SIG-M5 treated with dmso at 0.1 percent for 504 hours (cell line): ENCODE data around the gene SLC16A4.
"Not testable (repeated sequence)": the region's sequence is repeated elsewhere in the genome, so short reads cannot be mapped to it uniquely, and the experiment has no call there.

Experiments used
- DNase-seq: peaks from one replicate; lab custom pipeline; 2025; ENCODE audit not compliant: unreplicated experiment; lab: John Stamatoyannopoulos, UW

Gene SLC16A4

DNA sequence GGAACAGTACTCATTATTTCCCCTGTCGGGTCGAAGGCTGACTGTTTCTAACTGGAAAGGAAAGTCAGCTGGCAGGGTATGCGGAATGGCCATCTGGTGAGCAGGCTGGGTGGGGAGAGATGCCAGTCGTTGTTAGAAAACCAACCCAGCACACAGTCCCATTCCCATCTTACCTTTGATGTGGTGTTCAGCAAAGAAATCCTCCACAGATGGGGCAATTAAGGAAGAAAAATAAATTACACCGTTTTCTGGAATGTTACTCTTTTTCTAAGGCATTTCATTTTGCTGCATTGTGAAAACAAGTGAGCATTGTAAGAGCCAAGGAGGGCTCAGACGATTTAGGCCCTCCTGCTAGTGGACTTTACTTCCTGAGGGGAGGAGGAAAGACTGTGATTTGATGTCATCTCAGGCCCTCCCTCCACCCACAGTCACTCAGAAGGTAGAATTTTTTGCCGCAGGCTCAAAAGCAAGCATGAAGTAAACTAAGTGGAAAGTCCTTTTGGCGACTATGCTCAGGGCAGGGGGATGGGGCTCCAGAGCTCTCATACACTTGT lies at the start of gene SLC16A4:
TSS of gene SLC16A4 (minus strand) at position 335 of the 554 bp plus-strand sequence. CDS start 1,703 bp downstream, outside the sequence.
- no peak for DNase-seq

DNA sequence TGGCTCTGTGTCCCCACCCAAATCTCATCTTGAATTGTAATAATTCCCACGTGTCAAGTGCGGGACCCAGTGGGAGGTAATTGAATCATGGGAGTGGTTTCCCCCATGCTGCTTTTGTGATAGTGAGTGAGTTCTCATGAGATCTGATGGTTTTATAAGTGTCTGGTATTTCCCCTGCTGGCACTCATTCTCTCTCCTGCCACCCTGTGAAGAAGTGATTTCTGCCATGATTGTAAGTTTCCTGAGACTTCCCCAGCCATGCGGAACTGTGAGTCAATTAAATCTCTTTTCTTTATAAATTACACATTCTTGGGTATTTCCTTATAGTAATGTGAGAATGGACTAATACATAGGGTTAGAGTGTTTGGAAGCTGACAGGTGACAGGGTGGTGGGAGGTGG lies 49.0 kb upstream of the SLC16A4 start:
- not testable (repeated sequence) for DNase-seq

DNA sequence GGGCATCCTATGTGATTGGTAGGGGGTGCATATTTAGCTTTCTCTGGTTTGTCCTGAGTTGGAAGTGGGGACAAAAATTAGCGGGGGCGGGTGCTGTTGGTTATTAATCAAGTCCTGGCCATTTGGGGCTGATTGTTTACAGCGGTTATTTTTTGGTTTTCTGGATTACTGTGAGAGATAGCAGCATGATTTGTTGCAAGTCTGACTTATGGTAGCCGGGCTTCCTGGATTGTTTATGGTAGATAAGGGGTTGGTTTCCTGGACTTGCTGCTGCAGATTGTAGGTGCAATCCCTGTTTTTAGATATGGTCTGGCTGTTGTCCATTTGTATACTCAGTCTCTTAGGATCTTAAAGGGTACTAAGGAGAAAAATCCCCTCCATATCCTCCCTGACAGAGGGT lies 48.1 kb upstream of the SLC16A4 start:
- no peak for DNase-seq

DNA sequence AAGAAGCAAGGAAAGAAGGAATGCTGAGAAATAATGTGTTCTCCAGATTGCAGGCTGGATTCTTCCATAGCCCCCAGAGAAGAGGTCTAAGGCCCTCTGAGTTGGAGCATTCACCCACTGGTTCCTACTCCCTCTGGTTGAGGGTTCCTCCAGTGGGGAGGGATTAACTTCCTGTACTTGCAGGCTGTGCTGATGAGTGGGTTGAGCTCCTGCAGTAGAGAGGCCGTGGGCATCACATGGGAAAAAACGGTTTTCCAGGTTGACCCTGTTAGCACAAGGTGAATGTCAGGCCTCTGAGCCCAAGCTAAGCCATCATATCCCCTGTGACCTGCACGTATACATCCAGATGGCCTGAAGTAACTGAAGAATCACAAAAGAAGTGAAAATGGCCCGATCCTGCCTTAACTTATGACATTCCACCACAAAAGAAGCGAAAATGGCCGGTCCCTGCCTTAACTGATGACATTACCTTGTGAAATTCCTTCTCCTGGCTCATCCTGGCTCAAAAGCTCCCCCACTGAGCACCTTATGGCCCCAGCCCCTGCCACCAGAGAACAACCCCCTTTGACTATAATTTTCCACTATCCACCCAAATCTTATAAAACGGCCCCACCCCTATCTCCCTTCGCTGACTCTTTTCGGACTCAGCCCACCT lies 46.9 kb upstream of the SLC16A4 start:
- DNase-seq: not testable (repeated sequence)

DNA sequence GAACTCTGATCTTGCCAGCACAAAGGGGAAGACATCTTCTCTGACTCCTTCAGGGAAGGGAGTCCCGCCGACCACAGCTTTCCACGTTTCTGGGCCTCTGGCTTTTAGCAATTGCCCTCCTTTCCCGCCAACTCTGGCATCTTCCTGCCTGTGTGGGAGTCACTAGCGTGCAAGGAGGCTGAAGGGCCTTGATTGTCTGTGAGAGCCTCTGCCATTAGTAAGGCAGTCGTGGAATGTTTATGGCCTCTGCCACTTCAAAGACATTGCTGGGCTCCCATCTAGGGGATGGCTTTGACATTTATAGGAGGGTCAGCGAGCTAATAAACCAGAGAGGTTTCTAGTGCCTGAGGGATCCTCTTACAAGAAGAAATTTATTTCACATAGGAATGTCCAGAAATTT lies 45.8 kb upstream of the SLC16A4 start:
- DNase-seq: no peak

DNA sequence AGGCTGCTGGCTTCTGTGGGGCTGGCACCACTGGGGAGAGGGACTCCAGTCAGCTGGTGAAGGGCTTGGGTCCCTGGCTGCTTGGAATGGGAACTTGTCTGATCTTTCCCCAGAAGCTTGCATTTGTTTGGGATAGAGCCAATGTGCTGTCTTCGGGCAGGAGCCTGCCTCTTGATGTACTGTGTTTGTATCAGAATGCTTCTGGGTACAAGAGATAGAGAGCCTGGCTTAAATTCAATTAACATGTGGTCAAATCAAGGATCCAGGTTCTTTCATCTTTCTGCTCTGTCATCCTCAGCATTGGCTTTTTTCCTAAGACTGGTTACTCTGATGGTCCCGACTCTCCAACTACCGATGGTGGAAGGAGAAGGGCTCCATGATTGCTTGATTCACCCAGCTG lies 44.1 kb upstream of the SLC16A4 start:
- DNase-seq: no peak

DNA sequence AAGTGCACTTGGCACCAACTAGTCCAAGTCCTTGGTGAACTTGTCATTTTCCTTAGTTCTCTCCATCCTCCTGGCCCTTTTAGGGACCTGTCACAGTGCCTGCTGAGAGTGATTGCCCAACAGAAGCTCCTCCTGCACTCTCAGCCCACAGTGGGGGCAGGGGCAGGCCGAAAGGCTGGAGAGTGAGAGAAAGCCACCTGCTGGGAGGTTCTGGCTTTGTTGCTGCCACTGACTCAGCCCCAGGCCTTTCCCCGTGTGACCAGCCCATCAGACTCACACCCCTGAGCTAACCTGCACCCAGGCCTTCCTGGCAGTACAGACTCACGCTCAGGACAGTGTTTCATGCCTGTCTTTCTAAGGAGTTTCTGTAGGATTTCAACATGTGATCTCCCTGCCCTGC lies 43.0 kb upstream of the SLC16A4 start:
- peak; percentile 83 for DNase-seq

DNA sequence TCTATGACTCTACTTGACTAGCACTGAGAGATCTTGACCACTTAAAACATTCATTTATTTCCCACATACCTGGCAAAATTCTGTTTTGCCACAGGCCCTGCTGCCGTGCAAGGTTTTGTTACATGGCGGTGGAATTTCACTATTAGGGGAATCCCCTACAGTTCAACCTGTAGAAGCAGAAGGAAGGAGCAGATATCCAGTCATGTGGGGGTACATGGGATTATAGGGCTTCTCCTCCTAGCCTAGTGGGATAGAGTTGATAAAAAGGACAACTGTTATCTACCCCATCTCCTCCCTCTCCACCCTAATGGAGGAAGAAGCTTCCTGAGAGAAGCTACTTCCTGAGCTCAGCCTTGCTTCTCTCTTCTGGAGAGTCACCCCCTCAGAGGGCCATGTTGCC lies 42.4 kb upstream of the SLC16A4 start:
- DNase-seq: no peak

DNA sequence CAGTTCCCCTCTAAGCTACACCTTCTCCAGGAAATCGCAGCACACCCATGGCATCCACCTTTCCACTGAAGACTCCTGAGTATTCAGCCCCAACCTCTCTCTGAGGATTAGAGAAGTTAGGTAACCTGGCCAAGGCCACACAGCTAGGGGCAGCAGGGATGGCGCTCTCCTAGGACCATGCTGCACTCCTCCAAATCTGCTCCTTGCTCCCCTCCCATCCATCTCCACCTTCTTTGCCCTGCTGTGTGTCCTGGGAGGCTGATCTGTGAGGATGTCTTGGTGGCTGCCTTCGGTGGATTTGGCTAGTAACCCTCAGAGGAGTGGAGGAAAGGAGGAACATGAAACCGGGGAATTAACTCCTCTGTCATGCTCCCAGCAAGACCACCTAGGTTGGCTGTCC lies 40.1 kb upstream of the SLC16A4 start:
- DNase-seq: no peak

DNA sequence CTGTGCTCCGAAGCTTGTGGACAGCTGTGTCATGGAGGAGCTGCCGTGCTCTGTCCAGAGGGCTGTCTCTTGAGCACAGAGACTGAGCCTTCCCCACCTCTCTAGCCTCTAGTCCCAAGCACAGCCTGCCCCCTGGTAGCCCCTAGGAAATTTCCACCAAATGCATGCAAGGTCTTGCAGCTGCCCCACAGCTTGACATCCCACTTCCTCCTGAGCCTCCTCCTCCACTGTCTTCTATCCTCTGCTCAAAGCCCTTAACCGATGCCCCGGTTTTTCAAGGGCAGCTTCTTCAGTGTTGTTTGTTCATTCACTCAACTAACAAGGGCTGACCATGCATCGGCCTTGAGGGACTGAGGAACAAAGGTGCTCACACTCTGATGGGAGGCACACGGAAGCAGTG lies 39.5 kb upstream of the SLC16A4 start:
- DNase-seq: peak; percentile 23

DNA sequence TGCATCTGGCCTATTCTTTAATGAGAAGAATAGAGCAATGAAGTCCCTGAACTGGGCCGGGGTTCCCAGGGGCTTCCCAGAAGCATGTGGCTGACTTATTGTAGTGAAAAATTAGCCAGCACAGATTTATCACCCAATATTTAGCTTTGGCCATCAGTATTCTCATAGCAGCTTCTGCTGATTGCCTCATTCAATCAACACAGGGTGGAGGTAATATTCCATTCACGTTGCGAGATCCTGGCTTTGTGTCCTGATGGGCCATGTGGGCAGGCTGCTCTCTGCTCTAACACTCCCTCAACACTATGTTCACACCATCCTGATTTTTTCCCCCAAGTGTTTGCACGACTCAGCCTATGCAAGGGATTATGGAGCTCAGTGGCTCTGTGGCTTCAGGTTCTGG lies 38.1 kb upstream of the SLC16A4 start:
- DNase-seq: no peak

DNA sequence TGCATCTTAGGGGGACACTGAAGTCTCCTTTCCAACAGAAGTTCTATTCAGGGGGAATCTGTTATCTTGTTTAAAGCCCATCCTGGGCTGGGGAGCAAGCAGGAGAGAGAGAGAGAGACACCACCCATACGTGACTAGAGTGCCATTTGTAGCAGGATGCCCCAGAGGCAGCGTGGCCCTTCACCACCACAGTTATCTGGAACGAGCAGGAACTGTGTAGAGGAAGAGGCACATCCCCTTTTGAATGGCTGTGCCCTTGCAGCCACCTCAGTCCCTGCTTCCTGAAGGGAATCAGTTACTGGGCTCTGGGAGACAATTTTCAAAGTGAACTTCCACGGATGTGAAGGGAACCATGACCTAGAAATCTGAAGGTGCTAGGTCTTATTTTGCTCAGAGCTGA lies 36.0 kb upstream of the SLC16A4 start:
- DNase-seq: no peak

DNA sequence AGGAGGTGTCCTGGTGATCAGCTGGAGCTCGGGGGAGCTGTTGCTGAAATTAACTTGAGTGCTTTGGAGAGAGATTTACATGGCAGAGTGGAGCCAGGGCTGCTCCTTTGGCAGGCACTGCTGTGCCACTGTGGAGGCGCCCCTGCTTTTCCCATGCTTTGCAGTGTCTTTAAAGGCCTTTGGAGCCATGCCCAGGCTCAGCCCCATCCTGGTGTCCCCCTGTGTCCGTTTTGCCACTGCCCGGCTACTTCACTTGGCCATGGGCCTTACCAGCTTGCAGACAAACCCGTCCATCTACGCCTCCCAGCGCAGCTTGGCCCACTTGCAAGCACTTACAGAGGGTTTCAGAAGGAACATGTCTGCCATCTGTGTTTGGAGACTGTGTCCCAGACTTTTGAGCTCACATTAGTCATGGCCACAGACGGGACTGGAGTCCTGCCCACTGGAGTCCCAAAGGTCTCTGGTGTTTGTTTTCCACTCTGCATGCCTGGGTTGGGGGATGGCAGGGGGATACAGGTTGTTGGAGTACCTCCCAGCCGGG lies 34.9 kb upstream of the SLC16A4 start:
- DNase-seq: no peak

DNA sequence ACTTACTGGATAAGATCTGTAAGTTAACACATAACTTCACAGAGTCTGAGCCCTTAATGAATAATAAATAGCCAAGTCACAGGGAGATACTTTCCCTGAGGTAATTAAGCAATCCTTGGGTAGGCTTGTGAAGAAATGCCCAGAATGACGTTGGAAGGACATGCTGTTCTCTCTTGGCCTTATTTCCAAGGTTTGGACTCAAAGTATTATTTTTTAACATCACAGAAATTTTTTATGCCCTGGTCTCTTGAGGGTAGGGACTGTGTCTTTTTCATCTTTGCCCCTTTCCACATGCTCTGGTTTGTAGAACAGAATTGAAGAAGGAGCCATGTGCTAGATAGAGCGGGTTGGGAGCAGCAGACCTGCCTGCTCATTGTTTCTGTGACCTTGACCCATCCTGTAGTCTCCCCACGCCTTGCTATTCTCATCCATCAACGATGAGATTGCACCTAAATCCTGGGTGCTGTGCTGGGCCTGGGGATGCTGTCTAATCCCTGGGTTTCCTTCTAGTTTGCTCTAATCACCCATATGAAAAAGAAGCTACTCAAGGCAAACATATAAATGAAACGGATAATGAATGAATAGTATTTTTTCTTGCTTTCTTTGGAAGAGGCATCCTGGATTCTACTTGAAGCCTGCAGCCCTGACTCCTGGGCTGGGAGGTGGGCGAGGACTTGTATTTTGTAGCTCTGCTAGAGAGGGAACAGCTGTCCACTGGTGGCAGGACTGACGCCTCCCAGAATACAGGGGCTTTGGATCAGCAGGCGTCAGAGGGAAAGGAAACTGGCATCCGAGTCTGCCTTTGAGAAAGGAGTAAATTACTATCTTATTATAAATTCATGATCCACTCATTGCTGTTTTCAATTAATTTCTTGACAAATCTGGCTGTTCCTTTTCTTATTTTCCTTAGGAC lies 34.1 kb upstream of the SLC16A4 start:
- no peak for DNase-seq

DNA sequence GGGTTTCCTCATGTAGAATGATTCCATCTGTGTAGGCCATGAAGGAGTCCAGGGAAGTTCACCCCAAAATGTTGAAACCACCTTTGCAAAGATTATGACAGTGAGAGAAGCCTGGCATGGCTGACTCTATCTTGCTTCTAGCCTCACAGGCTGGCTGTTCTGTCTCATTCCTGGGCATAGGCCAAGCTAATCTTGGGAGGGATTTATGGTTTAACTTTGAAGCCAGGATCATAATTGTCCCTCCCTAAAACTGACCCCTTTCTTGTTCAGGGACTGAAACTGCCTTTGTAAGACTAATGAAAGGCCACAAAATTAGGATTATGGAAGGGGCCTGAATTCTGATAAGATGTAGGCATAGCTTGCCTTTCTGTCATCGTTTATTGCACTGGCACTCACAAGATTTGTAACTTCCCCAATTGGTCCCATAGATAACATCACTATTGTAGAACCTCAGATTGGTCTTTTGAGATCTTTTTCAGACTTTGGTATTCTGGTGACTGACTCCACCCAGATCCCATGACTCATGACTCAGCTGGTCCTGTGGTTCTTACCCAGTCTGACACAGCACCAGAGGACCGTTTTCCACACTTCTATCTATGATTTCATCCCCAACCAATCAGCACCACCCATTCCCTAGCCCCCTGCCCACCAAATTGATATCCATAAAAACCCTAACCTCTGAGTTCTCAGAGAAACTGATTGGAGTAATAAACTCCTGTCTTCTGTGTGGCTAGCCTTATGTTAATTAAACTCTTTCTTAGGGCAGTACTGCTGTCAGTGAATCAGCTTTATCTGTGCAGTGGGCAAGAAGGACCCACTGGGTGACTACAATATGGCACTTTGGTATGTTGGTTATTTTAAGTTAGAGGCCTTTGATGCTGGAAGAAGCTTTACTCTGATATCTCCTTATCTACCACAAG lies 30.3 kb upstream of the SLC16A4 start:
- DNase-seq: peak; percentile 33

DNA sequence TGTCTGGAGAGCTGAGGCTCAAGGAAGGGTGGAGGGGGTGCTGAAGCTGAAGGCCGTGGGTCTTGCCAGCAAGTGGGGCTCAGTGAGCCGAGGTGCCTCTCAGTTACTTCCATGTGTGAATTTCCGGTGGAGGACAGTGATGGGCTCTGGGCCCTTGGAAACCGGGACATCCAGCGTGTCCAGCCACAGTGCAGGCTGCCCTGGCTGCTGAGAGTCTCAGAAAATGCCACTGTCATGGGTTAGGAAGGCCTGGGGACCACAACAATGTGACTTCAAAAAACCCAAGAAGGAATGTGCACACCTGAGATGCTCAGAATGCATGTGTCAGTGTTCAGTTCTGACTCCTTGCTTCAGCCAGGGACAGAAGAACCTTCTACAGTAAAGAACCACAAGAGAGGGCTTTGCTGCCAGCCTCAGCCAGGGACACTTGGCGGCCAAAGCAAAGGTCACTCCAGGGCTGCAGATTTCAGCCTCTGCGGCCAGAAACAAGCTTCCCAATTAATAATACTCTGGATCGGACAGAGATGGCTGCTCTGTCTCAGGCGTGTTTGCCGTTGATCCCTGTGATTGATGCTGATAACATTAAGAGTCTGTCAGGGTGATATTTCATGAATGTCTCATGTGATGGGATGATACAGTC lies 29.3 kb upstream of the SLC16A4 start:
- no peak for DNase-seq

DNA sequence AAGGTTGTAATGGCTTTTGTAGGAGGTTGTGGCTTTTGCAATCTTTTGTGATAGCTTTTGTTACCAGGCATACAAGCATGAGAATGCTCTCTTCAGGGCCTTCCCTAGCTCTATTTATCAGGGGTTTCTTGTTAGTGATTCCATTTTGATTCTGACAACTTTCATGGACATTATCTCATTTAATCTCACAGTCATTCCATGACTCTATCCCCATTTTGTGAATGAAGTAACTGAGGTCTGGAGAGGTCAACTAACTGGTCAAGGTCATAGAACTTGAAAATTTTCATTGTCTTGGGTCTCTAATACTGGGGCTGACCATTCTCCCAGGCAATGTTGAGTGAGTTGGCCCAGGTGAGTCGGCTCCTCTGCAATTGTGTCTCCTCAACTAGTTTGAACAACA lies 27.9 kb upstream of the SLC16A4 start:
- DNase-seq: no peak

DNA sequence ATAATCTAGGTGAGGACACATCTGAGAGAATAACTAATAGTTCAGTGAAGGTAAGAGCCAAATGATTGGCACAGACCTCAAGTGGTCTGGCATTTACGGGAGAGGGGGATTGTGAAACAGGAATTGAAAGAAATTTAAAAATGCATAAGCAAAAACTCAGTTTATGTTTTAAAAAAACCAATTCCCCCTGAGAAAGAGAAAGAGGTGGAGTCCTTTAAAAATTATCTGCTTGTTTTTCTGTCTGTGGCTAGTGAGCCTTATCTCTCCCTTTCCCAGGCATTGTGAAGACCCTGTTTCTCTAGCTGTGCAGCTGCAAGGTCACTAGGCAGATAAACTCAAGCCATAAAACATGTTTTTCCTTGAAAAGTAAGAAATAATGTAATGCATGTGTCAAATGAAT lies 22.2 kb upstream of the SLC16A4 start:
- DNase-seq: not testable (repeated sequence)

DNA sequence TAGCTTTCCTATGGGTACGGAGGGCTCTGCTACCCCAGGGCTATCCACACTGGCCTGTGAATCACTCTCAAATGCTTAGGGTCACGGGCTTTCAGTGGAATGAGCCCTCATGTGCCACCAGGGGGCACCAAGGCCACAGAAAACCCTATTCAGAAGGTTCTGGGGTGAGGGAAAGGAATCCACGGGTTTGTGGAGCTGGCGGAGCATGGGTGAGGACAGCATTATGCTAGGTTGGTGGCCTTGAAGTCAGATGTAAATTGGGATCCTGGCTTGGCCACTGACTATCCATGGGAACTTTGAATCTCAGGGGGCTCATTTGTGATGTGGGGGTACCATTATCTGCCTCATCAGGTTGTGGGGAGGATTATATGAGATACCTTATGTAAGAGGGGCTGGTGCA lies 21.8 kb upstream of the SLC16A4 start:
- DNase-seq: peak; percentile 65

DNA sequence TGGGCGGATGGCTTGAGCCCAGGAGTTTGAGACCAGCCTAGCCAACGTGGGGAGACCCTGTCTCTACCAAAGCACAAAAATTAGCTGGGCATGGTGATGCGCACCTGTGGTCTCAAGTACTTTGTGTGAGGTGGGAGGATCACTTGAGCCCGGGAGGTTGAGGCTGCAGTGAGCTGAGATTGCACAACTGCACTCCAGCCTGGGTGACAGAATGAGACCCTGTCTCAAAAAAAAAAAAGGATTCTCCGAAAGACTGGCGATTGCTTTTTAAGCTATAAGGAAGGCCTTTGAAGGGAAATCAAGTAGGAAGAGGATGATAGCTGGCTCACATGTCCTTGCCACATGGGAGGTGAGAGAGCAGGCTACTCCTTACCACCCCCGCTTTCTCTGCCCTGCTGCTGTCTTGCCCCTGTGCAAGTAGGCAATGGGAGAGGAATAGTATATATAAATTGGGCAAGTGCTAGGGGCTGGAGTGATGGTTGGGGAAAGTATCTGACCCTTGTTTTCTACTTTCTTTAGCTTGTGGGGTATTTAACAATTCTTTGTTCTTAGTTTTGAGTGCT lies 20.4 kb upstream of the SLC16A4 start:
- DNase-seq: no peak
